ENCODE data around the gene MTMR3.
A peak's percentile ranks its signal among the peaks of the same experiment; 100 is the strongest.
"Not testable (repeated sequence)": the region's sequence is repeated elsewhere in the genome, so short reads cannot be mapped to it uniquely, and the experiment has no call there.

Gene MTMR3

DNA sequence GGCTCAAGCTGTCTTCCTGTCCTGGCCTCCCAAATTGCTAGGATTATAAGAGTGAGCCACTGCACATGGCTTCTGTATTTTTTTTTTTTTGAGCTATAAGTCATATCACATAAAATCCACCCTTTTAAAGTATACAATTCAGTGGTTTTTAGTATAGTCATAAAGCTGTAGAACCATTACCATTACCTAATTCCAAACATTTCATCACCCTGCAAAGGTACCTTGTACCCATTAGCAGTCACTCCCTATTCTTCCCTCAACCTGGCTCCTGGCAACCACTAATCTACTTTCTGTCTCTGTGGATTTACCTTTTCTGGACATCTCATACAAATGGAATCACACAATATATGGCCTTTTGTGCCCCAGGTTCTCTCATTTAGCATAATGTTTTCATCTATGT is 84.5 kb downstream of the MTMR3 start:
- no peak for DNase-seq (ENCODE audit: low spot score)

DNA sequence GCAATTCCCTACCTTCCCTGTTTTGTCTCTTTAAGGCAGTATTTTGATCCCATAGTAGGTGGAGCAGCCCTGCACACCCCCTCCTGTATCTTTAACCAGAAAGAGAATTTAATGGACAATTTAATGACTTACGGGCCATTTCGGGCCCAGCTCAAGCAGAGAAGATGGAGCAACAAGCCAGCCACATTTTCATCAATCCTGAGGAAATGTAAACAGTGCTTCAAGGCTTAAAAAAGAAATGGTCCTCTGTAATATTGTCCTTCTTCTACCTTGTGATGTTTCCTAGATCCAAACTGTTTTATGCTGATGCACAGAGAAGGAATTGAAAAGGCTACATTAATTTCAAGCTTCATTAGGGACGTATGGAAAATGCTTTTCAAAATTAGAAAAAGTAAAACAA is 88.6 kb downstream of the MTMR3 start:
- DNase-seq (ENCODE audit: low spot score), result no peak

DNA sequence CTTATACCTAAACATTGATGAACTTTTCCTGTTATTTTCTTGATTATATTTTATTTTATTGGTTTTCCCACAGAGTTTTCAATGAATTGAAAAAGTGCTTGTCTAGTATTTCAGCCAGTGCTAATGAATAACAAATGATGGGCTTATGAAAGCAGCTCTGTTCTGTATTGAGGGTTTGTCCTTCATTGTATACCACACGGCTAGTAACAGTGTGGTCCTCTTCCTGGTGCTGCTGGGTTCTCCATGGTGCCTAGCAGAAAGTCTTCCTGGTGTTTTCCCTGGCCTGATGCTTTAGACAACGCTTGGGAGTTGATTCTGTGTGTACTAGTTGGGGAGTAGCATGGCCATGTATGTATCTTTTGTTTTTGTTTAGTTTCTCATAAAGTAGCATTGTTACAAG is 89.1 kb downstream of the MTMR3 start:
- DNase-seq (ENCODE audit: low spot score), result no peak

DNA sequence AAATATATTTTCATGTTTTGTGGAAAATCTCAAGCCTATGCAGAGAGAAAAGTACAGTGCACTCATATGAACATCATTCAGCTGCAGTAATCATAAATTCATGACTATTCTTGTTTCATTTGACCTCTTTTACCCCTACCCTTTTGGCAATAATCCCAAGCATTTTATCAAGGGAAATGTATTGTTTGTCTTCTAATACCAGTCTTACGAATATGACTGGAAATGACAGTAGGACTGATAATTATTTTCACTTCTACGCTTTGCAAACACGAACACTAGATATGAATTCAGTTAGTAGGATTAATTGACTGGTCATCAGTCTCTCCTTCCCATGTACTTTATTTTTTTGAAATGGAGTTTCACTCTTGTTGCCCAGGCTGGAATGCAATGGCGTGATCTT is 90.3 kb downstream of the MTMR3 start:
- no peak for DNase-seq (ENCODE audit: low spot score)

DNA sequence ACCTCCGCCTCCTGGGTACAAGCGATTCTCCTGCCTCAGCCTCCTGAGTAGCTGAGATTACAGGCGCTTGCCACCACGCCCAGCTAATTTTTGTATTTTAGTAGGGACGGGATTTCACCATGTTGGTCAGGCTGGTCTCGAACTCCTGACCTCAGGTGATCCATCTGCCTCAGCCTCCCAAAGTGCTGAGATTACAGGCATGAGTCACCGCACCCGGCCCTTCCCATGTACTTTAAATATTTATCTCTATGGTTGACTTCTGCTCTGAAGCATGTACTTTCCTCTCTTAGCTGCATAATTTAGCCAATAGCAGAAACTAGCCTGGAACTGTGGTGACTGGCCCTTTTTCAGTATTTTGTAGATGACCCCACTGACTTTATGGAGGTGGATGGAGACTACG is 90.7 kb downstream of the MTMR3 start:
- DNase-seq (ENCODE audit: low spot score), result not testable (repeated sequence)

DNA sequence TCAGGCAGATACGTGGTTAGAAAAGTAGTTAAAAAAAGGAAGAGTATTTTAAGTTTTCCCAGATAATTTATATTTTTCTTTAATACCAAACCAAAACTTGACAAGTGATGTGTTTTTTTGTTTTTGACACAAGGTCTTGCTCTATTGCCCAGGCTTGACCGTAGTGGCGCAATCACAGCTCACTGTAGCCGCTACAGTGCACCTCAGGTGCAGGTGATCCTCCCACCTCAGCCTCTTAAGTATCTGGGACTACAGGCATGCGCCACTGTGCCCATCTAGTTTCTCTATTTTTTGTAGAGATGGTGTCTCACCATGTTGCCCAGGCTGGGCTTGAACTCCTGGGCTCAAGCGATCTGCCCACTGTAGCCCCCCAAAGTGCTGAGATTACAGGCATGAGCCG is 92.5 kb downstream of the MTMR3 start:
- DNase-seq (ENCODE audit: low spot score), result no peak

DNA sequence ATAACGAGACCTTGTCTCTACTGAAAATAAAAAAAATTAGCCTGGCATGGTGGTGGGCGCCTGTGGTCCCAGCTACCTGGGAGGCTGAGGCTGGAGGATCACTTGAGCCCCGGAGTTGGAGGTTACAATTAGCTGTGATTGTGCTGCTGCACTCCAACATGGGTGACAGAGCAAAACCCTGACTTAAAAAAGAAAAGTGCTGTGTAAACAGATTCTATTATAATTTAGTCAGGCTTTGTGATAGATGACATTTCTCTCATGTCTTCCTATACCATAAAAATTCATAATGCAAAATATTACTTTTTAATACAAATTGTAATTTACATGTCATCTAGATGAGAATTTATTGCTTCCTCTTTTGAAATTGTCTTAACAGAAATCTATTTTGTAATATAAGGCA is 94.1 kb downstream of the MTMR3 start:
- no peak for DNase-seq (ENCODE audit: low spot score)

DNA sequence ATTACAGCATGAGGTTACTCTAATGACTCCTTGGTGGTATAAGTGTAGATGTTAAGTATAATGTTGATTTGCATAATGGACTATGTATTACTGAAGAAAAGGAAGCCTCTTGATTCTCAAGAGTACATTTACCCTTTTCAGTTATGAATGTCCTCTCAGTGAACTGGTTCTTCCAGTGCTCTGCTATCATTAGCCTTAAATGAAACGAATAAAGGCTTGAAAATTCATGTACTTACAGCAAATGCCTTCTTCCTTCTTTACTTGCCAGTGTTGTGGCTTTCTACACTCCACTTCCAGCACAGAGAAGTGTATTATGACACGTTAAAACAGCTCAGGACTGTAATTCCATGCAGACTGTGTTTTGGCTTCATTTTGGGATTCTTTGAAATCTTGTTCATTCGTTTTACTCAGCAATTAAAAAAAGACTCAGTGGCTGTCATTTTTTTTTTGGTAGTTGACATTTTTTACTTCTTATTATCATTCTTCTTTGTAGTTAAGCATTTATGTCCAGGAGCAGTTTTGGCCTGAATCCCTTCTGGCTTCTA is 96.9 kb downstream of the MTMR3 start:
- DNase-seq (ENCODE audit: low spot score), result no peak

DNA sequence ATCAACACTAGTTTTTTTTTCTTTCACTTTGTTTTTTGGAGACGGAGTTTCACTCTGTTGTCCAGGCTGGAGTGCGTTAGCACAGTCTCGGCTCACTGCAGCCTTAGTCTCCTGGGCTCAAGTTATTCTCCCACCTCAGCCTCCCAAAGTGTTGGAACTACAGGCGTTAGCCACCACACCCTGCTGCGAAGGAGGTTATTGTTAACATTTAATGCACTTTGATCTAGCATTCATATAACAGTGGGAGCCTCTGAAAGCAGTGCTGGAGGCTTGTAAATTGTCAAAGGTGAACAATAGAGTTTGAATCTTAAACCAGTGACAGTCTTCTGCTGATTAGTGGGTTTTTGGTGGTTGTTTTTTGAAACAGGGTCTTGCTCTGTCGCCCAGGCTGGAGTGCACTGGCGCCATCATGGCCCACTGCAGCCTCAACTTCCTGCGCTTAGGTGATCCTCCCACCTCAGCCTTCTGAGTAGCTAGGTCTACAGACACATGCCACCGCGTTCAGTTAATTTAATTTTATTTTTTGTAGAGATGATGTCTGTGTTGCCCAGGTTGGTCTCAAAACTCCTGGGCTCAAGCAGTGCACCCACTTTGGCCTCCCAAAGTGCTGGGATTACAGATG is 100.4 kb downstream of the MTMR3 start:
- no peak for DNase-seq (ENCODE audit: low spot score)

DNA sequence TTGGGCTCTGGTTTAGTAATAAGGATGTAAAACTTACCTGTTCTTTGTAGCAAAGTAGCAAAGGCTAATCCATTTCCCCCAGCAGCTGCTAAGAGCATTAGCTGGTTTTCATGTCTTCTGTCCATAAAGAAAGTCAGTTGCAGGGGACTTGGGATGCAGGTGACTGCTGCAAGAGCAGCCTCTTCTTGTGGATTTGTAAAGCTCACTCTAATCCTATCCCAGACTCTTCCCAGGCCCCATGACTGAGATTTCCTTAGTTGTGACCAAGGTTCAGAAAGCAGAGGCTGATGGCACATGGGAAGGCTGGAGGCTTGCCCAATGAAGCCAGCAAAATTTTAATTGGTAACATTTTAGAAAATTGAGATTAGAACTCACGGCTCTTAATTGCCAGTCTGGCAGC is 102.9 kb downstream of the MTMR3 start:
- no peak for DNase-seq (ENCODE audit: low spot score)

DNA sequence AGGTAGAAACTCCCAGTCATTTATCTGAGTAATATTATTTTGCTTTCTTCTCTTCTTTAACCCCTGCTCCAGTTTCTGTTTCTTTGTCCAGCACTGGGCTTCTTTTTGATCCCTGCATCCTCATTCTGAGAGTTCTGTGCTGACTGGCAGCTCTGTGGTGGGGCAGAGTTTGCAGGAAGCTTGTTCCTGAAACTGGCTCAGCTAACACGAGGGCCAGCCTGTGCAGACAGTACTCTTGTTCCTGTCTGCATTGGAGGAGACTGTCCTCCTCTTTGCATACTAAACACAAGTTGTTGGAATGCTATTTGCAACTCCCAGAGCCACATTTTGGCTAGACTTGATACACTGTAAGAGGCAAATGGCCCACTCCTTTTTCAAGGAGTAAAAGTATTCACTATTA is 104.2 kb downstream of the MTMR3 start:
- no peak for DNase-seq (ENCODE audit: low spot score)

DNA sequence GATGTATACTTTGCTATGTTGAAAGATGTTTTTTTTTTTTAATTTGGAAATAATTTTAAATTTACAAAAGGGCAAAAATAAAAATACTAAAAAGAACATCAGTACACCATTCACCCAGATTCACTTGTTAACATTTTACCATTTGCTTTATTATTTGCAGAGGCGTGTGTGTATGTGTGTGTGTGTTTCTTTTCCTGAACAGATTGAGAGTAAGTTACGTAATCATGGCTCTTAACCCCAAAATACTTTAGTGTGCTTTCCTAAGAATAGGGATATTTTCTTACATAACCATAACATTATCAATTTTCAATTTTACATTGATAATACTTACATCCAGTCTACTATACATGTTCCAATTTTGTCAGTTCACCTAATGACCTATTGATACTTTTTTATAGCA is 105.7 kb downstream of the MTMR3 start:
- DNase-seq (ENCODE audit: low spot score), result no peak

DNA sequence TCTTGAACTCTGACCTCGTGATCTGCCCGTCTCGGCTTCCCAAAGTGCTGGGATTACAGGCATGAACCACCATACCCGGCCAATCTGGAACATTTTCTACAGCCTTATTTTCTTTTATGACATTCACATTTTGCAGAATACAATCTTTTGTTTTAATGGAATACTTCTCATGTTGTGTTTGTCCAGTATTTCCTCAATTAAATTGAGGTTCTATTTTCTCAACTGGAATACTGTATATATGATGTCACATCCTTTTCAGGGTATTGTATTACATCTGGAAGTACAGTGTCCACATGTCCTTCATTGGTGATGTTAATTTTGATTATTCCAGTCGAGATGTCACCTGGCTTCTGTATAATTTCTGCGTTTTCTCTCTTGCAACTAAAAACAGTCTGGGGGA is 106.5 kb downstream of the MTMR3 start:
- DNase-seq (ENCODE audit: low spot score), result no peak

DNA sequence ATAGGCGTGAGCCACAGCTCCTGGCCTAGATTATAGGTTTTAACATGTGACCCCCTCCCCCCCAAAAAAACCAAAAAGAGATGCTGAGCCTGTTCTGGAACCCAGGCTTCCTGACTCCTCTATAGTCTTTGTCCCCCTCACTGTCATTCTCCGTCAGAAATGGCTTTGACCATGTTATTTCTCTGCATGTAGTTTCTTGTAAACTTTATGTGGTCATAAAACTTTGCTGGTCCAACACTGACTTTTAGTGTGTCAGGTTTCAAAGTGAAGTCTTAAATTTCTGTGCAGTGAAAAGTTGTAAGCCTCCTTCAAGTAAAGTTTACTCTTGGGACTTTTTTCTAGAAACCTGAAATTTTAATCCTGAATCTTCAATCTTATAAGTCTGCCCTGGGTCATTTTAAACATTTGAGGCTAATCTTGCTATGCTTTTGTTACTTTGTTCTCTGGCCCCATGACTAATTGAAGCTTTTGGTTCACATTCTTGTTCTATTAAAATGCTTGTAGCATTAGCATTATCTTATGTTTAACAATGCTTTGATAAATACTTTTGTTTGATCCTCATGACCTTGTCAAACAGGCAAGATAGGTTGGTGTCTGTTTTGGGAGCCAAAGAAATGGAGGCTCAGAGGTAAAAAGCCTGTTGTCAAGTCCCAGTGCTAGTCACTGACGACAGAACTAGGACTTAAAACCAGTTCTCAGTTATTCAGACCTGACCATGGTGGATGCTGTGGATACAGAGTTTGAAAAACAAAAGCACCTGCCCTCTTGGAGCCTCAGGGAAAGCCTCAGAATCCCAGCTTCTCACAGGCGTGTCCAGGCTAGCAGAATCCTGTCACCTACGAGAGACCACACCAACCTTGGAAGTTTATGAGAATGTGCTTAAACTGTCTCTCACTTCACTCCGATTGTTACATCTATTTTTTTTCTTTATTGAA is 109.6 kb downstream of the MTMR3 start:
- DNase-seq (ENCODE audit: low spot score), result no peak

DNA sequence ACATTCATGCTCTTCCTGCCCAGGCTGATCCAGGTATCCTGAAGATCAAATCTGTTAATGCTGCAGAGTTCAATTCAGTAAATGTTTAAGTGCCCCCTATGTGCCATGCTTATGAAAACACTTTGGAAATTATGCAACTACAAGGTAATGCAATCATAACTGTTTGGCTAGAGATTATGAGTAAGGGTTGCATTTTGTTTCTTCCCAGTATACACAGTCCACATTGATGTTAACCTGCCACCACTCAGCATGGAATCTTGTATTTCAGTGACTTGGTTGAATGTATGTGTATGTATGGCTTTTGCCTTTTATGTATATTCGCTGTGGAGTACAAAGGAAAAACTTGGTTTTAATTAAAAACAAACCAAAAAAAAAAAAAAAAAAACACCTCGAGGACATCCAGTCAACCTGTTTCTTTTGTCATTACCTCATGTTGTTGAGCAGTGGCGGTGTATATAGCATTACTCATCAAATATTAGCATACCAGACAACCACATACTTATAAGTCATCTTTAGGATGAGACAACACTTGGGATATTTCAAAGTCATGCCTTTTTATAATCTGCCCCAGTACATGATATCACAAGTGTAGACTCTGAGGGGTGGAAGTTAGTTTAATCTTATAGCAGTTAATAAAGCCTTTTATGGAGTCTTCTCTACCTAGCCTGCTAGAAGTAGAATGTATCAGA is 111.2 kb downstream of the MTMR3 start:
- DNase-seq (ENCODE audit: low spot score), result peak; percentile 53

DNA sequence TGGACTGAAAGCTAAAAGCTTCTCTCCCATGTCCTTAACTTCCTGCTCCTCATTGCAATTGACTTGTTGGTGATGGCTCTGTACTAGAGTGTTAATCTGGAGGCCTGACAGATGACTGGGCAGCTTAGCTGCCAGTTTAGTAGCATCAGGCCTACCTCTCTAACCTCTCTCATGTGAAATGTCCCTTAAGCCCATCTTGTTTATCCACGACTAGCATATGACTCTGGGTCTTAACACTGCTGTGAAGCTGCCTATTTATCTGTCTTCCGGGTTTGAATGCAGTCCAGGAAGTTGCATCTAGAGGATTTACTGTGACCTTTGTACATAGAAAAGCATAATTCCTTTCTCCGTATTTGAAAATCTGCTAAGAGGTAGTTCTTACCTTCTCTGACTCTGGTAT is 112.0 kb downstream of the MTMR3 start:
- DNase-seq (ENCODE audit: low spot score), result peak; percentile 39

DNA sequence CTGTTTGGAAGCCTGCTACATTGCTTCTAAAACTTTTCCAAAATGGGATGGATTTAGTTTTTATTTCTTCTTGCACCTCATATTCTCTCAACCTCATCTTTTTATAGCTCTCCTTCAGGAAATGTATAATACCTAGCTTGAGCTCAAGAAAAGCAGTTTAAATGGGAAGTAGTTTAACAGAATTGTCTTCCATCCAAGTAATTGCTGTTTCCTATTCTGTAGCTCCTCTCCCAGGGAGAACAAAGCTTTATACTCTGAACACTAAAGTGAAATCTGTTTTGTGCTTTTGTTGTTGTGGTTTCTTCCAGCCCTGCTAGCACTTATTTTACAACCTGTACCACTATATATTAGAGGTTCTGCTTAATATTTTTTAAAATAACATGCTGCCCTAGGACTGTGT is 114.1 kb downstream of the MTMR3 start:
- no peak for DNase-seq (ENCODE audit: low spot score)

DNA sequence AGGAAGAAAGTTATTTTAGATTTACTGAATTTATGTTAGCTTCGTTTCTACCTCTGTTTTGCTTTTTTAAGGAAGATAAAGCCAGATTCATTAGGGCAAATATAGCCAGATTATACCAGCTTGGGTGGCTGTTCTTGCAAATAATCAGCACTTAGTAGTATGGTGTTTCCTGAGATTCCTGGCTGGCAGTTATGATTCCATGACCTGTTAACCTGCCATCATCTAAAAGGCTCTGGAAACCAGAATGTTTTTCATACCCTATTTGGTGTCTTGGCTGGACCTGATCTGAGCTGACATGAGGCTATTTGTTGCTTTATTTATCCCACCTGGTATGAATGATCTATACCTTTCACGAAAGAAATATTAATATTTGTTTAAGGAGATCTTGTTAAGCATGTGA is 114.5 kb downstream of the MTMR3 start:
- DNase-seq (ENCODE audit: low spot score), result no peak

DNA sequence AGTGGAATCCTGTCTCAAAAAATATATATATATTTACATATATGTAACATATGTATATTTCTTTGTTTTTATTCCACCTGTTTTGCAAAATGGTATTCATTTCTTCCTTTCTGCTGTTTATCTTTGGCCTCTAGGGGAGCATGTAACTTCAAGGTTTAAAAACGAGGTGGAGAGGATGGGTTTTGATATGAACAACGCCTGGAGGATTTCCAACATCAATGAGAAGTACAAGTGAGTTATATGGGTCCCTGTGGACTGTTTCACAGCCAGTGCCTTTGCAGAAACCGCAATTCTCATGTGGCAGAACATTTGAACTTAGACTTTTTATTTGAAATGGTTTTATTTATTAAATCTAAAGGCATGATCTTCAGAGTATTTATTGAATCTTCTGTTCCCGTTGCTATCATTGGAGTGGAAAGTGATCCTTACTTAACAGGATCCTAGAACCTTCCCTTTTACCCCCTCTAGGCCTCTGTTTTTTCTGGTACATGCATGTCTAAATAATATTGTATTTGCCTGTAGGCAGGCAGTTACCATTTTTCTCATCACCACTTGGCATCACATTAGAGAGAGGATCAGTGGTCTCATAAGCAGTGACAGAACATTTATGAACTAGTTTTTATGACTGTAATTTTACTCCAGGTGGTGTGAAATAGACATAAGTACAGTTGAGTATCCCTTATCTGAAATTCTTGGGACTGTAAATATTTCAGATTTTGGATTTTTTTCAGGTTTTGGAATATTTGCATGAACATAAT is 115.8 kb downstream of the MTMR3 start:
- peak; percentile 28 for DNase-seq (ENCODE audit: low spot score)

DNA sequence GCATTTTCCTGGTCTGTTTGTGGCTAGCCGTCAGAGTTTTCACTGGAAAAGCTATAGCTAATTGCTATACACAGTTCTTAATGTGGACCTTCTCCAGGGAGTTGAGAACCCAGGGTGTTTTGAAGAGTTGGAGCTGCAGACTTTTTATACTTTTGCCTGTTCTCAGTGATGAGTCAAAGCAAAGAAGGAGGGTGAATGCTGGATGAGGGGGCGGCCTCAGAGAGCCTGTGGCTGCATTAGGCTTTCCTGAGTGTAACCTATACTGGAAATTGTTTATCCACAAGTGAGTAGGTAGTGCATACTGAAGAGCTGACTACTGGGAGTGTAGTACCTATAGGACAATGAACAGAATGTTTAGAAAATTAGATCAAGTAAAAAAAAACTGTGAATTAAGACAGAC is 117.6 kb downstream of the MTMR3 start:
- DNase-seq (ENCODE audit: low spot score), result no peak

DNA sequence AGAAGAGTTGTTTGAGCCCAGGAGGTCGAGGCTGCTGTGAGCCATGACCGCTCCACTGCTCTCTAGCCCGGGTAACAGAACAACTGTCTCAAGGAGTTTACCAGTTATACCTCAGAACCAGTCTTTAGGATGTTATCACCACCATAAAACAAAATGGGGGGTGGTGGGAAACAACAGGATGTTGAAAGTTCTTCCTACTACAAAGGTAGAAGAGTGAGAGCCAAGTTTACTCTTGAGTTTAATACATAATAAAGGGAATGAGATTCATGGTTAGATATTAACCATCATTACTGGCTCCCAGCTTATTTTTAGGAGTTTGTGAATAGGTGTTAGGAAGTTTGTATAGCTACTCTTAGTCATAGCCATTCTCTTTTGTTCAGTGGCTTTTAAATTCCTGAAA is 118.5 kb downstream of the MTMR3 start:
- DNase-seq (ENCODE audit: low spot score), result no peak

DNA sequence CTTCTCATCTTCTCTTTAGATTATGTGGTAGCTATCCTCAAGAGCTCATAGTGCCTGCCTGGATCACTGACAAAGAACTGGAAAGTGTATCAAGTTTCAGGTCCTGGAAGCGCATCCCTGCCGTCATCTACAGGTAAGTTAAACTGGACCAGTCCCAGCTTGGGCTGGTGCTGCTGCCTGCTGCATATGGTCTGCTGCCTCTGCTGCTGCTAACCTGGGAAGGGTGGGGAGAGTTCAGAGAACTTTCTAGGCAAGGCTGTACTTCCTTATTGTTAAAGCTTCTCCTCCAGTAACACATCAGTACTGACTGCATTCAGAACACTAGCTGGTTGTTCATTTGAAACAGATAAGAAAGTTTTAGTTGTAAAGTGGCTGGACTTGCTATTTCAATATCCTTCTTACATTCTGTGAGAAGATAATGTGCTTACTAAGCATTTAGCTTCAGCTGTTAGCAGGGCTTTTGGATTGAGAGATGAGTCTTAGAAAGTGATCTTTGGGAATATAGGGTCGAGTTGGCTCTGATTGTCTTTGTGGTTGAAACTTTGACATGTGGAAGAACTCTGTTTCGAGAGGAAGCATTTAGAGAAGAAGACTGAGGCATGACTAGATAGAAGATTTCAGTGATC is 120.0 kb downstream of the MTMR3 start:
- DNase-seq (ENCODE audit: low spot score), result no peak
